ENCODE measurements around the gene SNAI1. TPM values are rescaled to one million over a fixed set of nuclear protein-coding genes. Genes with fewer than 3 reads are reported as not detected.

The SNAI1 gene
- total RNA-seq, 1 experiment from 2014 or later, result 0.90 TPM

- peaks cover 19% of the 10 kb centered on the region for H3K36me3 Mint-ChIP-seq (ENCODE audit: insufficient read depth, unreplicated experiment)
These were observed 44.9 kb downstream of the SNAI1 start for GRCh38 chr20:50027611-50028105.

GRCh38 chr20:50029083-50029696 lies 46.4 kb downstream of the SNAI1 start:
- peaks cover 49% of the 10 kb centered on the region for H3K4me1 Mint-ChIP-seq (ENCODE audit: low read depth, unreplicated experiment)
- H3K27ac Mint-ChIP-seq (ENCODE audit: unreplicated experiment), result peak overlapping the region; percentile 46
- TF ChIP-seq CTCF (IDR thresholded peaks at IDR 0.05; ENCODE audit: unreplicated experiment), result no peak
- CTCF ChIA-PET, result no interaction called here
- no peaks in the 10 kb centered on the region for H3K27me3 Mint-ChIP-seq (ENCODE audit: unreplicated experiment)
- intact Hi-C loops (cut with micrococcal nuclease; ENCODE audit: unreplicated experiment), result no loop called here
- no peak overlapping the region for H3K4me3 Mint-ChIP-seq (ENCODE audit: low read depth, unreplicated experiment)
- H3K9me3 Mint-ChIP-seq (ENCODE audit: low read depth, unreplicated experiment), result no peaks in the 10 kb centered on the region
- no peak for DNase-seq
- H3K36me3 Mint-ChIP-seq (ENCODE audit: insufficient read depth, unreplicated experiment), result peaks cover 11% of the 10 kb centered on the region
- no TSS peak for BruUV-seq (replicated peaks)

More at GRCh38 chr20:50027611-50028105, 44.9 kb downstream of the SNAI1 start:
- intact Hi-C loops (cut with micrococcal nuclease; ENCODE audit: unreplicated experiment), result no loop called here
- H3K4me1 Mint-ChIP-seq (ENCODE audit: low read depth, unreplicated experiment), result peaks cover 54% of the 10 kb centered on the region
- H3K9me3 Mint-ChIP-seq (ENCODE audit: low read depth, unreplicated experiment), result no peaks in the 10 kb centered on the region
- BruUV-seq (replicated peaks), result no TSS peak
- no peaks in the 10 kb centered on the region for H3K27me3 Mint-ChIP-seq (ENCODE audit: unreplicated experiment)
- TF ChIP-seq CTCF (IDR thresholded peaks at IDR 0.05; ENCODE audit: unreplicated experiment), result no peak
- H3K4me3 Mint-ChIP-seq (ENCODE audit: low read depth, unreplicated experiment), result no peak overlapping the region
- CTCF ChIA-PET, result interaction anchor here (0.6 to 0.7 kb wide), 2 partner anchors 19 to 435 kb away, joined by 3 read pairs; no protein-coding TSS in a partner anchor
- H3K27ac Mint-ChIP-seq (ENCODE audit: unreplicated experiment), result no peak overlapping the region
- peak; percentile 59 for DNase-seq

- BruUV-seq (replicated peaks), result no TSS peak
- peak; percentile 58 for DNase-seq
These were observed 47.1 kb downstream of the SNAI1 start for GRCh38 chr20:50029697-50030461.

More at GRCh38 chr20:50029697-50030461, 47.1 kb downstream of the SNAI1 start:
- H3K9me3 Mint-ChIP-seq (ENCODE audit: low read depth, unreplicated experiment), result no peaks in the 10 kb centered on the region
- peaks cover 56% of the 10 kb centered on the region for H3K4me1 Mint-ChIP-seq (ENCODE audit: low read depth, unreplicated experiment)
- peaks cover 15% of the 10 kb centered on the region for H3K36me3 Mint-ChIP-seq (ENCODE audit: insufficient read depth, unreplicated experiment)
- H3K27me3 Mint-ChIP-seq (ENCODE audit: unreplicated experiment), result no peaks in the 10 kb centered on the region
- no peak overlapping the region for H3K4me3 Mint-ChIP-seq (ENCODE audit: low read depth, unreplicated experiment)
- peak overlapping the region; percentile 46 for H3K27ac Mint-ChIP-seq (ENCODE audit: unreplicated experiment)
- TF ChIP-seq CTCF (IDR thresholded peaks at IDR 0.05; ENCODE audit: unreplicated experiment), result no peak
- CTCF ChIA-PET, result interaction anchor here (0.5 kb wide), 1 partner anchor 150 kb away, joined by 3 read pairs; no protein-coding TSS in a partner anchor
- intact Hi-C loops (cut with micrococcal nuclease; ENCODE audit: unreplicated experiment), result no loop called here

Data from Calu3 (cell line).